GM20431 (cell line): ENCODE data around the gene ZNF865.

ENCODE experiments used
- in situ Hi-C: fragments of 300-500 bp; cut with MseI, MboI; formaldehyde crosslinking; loops from one replicate; pipeline ENCODE4 v1.15.0; 2020; ENCODE audit warnings: low sequenced_read_pairs; ENCODE audit not compliant: unreplicated experiment

Gene ZNF865

GRCh38 chr19:55642153-55643002 is 36.9 kb downstream of the ZNF865 start:
- in situ Hi-C loops = no loop called here

- in situ Hi-C loops = no loop called here
Measured at GRCh38 chr19:55643003-55643886, 37.8 kb downstream of the ZNF865 start, which contains the start of gene ZNF581. ZNF581 (plus strand) TSS chr19:55643649; CDS start chr19:55644572, 923 bp downstream.

- in situ Hi-C loops = no loop called here
Measured at GRCh38 chr19:55643887-55644176, 38.4 kb downstream of the ZNF865 start.

- in situ Hi-C loops = no loop called here
Measured at GRCh38 chr19:55644191-55644833, 38.9 kb downstream of the ZNF865 start.

GRCh38 chr19:55644842-55645511 is 39.5 kb downstream of the ZNF865 start:
- in situ Hi-C loops = no loop called here

GRCh38 chr19:55645512-55645881 is 40.0 kb downstream of the ZNF865 start:
- in situ Hi-C loops = no loop called here

GRCh38 chr19:55646889-55647731 is 41.7 kb downstream of the ZNF865 start:
- in situ Hi-C loops = no loop called here

GRCh38 chr19:55647732-55648584 is 42.5 kb downstream of the ZNF865 start, which contains the start of gene CCDC106:
CCDC106 (plus strand) TSS chr19:55648212; CDS start chr19:55649047, 835 bp downstream.
- in situ Hi-C loops = no loop called here

GRCh38 chr19:55648585-55649267 is 43.3 kb downstream of the ZNF865 start:
- in situ Hi-C loops = no loop called here

GRCh38 chr19:55649268-55650125 is 44.0 kb downstream of the ZNF865 start:
- in situ Hi-C loops = no loop called here

GRCh38 chr19:55650126-55650557 is 44.7 kb downstream of the ZNF865 start:
- in situ Hi-C loops = no loop called here

- in situ Hi-C loops = no loop called here
Measured at GRCh38 chr19:55650602-55651230, 45.3 kb downstream of the ZNF865 start.

- in situ Hi-C loops = no loop called here
Measured at GRCh38 chr19:55651236-55651635, 45.8 kb downstream of the ZNF865 start.

- in situ Hi-C loops = no loop called here
Measured at GRCh38 chr19:55652311-55653128, 47.1 kb downstream of the ZNF865 start.

- in situ Hi-C loops = no loop called here
Measured at GRCh38 chr19:55653651-55654322, 48.3 kb downstream of the ZNF865 start.
